NCI-H526 (cell line): ENCODE measurements around the gene LHX4.

Source experiments
- DNase-seq, 2 experiments: peaks; one replicate each; lab custom pipeline; 2025; lab: John Stamatoyannopoulos, UW

Gene LHX4

DNA sequence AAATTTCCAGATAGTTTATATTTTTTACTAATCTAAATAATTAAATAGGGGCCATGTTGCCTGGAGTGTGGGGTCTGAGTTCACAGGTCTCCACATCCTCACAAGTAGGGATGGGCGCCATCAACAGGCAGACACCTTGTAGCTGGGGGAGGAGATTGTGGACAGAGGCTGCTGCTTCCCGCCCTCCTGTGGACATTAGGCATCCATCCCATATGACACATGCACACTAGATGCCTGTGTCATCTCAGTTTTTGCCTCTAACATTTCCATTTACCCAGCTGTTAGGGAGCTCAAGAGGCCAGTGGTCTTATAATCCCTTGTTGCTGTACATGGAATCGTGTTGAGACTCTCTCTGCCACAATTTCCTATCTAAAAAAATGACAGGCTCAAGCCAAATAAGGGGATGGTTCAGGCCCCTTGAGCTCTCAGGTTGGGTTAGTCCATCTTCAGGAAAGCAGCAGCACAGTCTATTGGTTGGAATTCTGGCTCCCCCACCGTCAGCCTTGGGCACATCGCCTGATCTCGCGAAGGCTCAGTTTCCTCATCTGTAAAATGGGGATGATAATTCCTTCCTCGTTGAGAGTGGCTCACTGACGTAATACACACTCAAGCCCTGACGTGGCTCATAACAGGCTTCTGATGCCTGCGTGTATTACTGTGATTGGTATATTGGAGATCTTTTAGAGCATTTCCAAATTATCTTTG, 13.6 kb downstream of the LHX4 start:
- peak in 1 of 2 experiments; percentile 33 for DNase-seq

- peak in 1 of 2 experiments; percentile 53 for DNase-seq
Observed at GRCh38 chr1:180244840-180245239, 14.8 kb downstream of the LHX4 start.

GRCh38 chr1:180246579-180246978, 16.5 kb downstream of the LHX4 start:
- no peak for DNase-seq

GRCh38 chr1:180247061-180247460, 17.0 kb downstream of the LHX4 start:
- DNase-seq = no peak

DNA sequence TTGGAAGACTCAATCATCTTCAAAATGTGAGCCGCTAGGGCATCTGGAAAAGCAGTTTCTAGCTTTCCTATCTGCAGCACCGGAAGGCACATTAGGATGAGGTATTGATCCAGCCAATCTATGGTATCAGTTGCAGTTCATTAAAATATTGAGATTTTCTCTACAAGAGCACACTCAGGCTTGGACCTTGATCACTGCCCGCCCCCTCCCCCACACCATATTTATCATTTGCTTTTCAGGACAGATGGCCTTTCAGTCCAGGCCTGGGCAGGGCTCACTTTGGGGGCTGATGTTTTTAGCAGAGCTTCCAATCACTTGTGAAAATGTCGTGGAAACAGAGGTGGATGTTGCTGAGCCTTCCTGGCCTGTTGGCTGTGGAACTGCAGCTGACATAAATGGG, 17.5 kb downstream of the LHX4 start:
- no peak for DNase-seq

- DNase-seq = no peak
Observed at GRCh38 chr1:180248176-180248575, 18.1 kb downstream of the LHX4 start.

- DNase-seq = peak in 1 of 2 experiments; percentile 79
Observed at GRCh38 chr1:180248731-180249681, 18.9 kb downstream of the LHX4 start.

- no peak for DNase-seq
Observed at GRCh38 chr1:180249725-180250498, 19.8 kb downstream of the LHX4 start.

GRCh38 chr1:180250499-180250770, 20.4 kb downstream of the LHX4 start:
- DNase-seq = no peak

DNA sequence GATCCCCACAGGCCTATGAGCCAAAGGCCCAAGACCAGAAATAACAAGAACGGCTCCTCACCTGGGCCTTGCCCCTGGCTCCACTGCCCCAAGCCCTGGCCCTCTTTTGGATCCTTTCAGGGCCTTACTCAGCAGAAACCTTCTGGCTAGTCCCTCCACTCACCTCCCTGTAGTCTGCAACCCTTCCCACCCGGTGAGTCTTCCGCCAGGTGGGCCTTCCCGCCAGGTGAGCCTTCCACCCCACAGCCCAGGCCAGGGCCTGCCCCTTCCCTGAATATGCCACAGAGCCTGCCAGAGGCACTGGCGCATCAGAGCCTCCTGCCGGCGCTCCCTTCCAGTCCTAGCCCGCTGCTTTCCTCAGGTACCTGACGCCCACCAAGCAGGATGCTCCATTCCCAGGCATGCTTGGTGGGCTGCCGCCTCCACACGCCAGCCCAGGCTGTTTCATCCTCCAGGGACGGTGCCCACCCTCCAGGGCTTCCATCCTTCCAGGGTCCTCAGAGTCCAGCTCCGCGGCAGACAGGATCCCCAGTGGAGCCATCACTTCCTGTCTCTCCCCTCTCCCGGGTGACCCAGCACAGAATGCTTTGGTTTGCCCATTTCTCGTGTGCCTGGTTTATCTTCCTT, 20.9 kb downstream of the LHX4 start:
- no peak for DNase-seq

DNA sequence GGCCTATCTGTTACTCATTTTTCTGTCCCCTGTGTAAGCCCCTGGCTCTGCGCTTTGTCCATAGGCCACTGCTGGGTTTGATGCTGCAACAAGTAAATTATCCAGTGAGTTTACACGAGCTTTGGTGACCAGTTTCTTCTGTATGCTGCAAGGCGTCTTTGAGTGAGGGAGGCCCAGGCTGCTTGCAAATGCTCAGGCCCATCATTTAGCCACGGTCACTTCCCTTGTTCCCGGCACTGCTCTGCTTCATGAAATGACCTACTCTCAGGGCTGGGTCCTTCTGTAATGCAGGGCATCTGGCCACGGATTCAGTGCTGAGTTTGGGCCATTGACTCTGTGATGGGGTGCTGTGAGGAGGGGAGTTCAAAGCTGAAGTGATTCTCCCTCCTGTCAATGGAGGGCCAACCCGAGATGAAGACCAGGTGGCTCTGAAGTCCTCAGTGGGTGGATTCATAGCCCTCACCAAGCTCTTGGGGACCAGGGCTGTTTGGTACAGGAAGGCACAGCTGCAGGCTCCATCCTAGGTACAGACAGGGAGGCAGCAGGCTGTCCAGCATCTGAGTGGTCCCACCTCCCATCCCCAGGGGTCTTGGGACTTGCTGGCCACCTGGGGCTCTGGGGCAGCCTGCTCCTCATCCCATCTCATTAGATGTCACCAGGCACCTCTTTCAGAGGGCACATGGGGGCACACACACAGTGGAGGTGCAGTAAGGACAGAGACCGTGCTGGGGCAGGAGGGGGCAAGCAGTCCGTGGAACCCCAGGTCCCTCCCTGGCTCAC, 21.7 kb downstream of the LHX4 start:
- DNase-seq = no peak

DNA sequence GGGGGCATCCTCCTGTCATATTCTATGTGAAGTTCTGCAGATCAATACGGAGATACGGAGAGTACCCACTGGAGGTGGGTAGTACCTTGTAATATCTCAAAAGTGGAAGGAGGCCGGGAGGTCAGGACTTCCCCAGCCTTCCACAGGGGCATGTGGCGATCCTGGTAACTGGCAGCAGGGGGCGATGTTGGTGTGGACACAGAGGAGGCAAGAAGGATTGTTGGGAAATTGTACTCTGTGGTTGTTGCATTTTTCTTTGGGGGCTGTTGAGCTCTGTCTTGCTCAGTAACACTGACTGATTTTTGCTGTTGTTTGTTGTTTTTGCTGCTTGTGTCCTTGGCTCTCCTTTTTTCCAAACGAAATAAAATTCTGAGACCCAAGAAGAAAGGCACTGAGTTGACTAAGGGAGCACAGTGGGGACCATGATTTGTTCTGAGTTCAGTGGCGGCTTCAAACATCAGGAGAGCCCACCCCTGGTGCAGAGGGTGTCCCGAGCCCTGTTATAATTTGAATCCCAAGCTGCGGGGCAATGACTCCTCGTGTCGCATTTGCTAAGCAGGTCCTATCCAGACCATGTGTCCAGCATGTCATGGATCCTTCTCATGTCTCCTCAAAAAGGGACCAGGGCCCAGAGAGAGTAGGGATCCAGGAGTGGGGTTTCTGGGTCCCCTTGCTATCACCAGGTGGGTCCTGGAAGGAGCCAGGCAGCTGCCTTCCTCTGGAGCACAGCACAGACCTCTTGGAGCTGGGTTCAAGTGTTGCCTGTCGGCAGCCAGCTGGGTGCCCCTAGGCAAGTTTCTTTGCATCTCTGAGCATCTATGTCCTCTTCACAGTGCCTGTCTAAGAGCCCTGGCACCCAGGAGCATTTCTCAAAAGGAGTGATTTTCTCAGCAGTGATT, 22.8 kb downstream of the LHX4 start:
- peak; percentile 74 to 94 for DNase-seq

GRCh38 chr1:180253585-180254495, 23.8 kb downstream of the LHX4 start:
- DNase-seq = no peak

- DNase-seq = no peak
Observed at GRCh38 chr1:180254496-180254819, 24.4 kb downstream of the LHX4 start.

DNA sequence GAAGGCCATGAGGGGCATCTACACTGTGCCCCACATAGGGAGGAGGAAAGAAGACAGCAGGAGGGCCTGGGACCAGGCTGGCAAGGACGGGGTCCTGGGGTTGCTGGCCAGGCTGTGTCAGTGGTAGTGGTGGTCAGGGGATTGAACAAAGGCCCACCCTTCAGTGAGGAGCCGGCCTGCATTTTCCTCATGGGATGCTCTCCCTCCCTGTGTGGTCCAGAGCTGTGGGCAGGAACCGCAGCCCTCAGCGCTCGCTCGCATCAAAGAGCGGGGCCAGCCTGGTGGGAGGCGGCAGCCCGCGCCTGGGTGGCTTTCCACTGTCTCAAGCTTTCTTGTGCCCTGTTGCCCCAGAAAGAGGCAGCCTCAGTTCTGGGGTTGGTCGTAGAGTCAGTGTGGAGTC, 24.8 kb downstream of the LHX4 start:
- DNase-seq = no peak

- DNase-seq = peak in 1 of 2 experiments; percentile 64
Observed at GRCh38 chr1:180255536-180256340, 25.7 kb downstream of the LHX4 start.

DNA sequence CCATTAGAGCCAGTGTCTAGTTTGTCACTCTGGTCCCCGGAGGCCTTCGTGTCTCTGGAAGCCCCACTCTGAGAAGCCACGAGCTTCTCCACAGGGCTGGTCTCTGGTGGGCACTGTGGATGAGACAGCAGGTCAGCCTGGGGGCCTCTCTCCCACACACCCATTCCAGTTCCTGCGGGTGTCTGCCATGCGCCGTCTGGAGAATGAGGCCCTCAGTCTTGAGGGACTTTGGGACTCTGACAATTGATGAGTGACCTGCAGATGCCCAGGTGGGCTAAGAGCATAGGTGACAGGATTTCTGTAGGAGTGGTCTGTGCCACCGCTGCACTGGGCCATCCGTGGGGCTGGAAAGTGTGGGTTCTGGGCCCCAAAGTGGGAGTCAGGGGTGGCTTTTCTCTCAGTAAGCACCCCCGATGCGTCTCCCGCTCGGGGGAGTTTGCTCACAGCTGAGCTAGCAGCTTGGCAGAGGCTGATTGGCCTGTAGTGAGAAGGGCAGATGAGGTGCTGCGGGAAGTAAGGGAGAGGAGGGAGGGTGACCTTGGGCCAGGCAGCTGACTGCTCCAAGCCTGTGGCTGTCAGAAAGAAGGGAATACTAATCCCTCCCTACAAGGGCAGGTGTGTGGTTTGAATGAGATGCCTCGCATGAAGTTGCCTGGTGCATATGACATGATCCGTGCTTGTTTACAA, 26.4 kb downstream of the LHX4 start:
- peak in 1 of 2 experiments; percentile 49 for DNase-seq

- no peak for DNase-seq
Observed at GRCh38 chr1:180257028-180257386, 26.9 kb downstream of the LHX4 start.
